Activated naive CD4-positive, alpha-beta T cell treated with anti-CD3 and anti-CD28 coated beads, Interleukin-2, amount 50 U/mL, for 24 hours (primary cell): ENCODE results near the gene NEDD4L.

Experiments
- H3K27ac Mint-ChIP-seq: one replicate; pipeline ENCODE4 v1.8.0; 2021; ENCODE audit warnings: mild to moderate bottlenecking, mixed read lengths
- H3K27me3 Mint-ChIP-seq: one replicate; pipeline ENCODE4 v1.8.0; 2021; ENCODE audit warnings: mixed read lengths
- H3K36me3 Mint-ChIP-seq: one replicate; pipeline ENCODE4 v1.8.0; 2021; ENCODE audit warnings: mixed read lengths
- H3K4me1 Mint-ChIP-seq: one replicate; pipeline ENCODE4 v1.8.0; 2021; ENCODE audit warnings: mixed read lengths
- H3K4me3 Mint-ChIP-seq: one replicate; pipeline ENCODE4 v1.8.0; 2021; ENCODE audit warnings: mild to moderate bottlenecking, mixed read lengths
- H3K9me3 Mint-ChIP-seq: one replicate; pipeline ENCODE4 v1.8.0; 2021; ENCODE audit warnings: mixed read lengths

Gene NEDD4L

DNA sequence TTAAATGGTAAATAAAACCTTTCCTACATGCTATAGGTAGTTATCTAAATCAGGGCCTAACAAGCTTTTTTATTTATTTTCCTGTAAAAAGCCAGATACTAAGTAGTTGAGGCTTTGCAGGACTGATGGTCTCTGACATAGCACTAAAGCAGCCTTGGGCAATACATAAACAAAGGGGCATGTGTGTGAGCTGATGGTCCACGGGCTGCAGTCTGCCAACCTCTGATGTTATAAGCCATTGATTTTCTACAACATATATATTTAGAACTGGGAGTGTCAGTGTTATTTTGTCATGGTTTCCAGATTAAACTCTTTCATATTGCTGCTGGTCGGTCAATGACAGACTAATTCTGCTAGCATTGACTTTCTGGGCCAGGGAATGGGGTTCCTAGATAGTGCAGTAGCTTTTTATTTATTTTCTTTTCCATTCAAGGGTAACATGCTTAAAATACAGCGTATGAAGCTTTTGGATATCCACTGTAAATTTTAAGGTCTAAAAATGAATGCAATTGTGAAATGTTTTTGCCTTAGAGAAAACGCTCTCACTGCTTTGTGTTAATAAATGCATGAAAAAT lies 134.0 kb downstream of the NEDD4L start:
- Mint-ChIP-seq H3K4me3 (no peak overlapping the region), H3K27ac (no peak overlapping the region), H3K36me3 (no peaks in the 10 kb centered on the region), H3K9me3 (no peaks in the 10 kb centered on the region), H3K27me3 (no peaks in the 10 kb centered on the region), H3K4me1 (no peaks in the 10 kb centered on the region)

DNA sequence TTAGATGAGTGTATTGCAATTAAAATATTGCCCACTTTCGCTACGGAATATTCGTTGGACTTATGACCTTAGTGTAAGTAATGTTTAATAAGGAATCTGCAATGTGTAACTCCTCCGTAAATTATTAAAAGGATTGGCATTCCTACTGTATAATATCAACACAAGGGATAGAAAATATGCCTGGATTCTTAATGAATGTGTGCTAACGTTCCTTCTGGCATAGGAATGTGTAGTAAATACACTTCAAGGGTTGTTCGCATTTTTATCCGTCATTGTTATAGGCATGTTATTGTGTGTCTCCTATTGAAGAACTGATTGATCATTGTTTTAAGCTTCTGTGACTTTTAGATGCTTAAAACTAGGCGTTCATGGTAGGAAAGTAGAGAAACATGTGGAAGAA lies 134.5 kb downstream of the NEDD4L start:
- no peak overlapping the region for H3K27ac Mint-ChIP-seq
- H3K4me3 Mint-ChIP-seq: no peak overlapping the region
- no peaks in the 10 kb centered on the region for H3K36me3 Mint-ChIP-seq
- no peaks in the 10 kb centered on the region for H3K27me3 Mint-ChIP-seq
- H3K9me3 Mint-ChIP-seq: no peaks in the 10 kb centered on the region
- no peaks in the 10 kb centered on the region for H3K4me1 Mint-ChIP-seq

DNA sequence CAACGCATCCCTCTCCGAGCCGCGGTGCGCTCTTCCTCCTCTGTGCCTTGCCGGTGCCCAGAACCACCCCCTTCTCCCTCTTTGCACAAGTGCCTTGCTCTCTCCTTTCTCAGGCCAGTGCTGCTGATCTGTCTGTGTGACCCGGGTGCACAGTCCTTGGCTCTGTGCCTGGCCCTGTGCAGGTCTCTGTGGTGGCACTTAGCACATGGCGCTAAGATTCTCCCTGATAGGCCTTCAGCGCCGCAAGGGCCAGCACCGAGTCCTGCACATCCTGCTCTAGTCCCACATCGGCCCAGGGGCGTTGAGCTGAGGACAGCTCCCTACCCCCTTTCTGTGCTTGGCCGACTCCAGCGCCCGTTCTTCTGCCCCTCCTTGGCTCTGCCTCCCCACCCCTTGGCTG lies 136.1 kb downstream of the NEDD4L start:
- Mint-ChIP-seq H3K27ac (no peak overlapping the region), H3K4me1 (no peaks in the 10 kb centered on the region), H3K36me3 (no peaks in the 10 kb centered on the region), H3K9me3 (no peaks in the 10 kb centered on the region), H3K27me3 (no peaks in the 10 kb centered on the region), H3K4me3 (no peak overlapping the region)

DNA sequence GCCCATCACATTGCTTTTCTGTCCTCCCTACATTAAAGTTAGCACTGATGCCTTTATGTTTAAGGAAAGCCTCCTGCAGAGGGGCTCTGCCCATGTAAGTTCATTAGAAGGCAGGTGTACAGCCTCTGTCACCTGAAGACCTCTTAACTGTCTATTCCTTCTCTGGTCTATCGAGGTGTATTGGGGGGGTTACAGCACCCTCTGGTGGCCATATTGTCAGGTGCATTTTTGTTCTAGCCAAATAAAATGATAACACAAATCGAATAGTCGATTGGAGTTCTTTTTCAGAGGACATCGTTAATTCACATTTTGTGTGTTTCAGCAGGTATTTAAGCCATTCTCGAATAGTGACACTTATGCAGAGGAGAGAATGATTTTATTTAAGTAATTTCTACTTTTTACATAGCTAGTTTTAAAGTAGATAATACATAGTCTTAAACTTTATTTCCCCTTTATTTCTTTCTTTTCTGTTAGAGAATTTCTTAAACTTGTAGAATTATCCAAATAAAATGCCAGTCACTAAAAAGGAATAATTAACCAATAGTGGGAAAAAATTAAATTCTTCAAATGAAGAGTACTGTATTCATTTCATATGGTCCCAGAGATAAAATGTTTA lies 136.8 kb downstream of the NEDD4L start:
- H3K36me3 Mint-ChIP-seq: no peaks in the 10 kb centered on the region
- no peaks in the 10 kb centered on the region for H3K4me1 Mint-ChIP-seq
- H3K27me3 Mint-ChIP-seq: no peaks in the 10 kb centered on the region
- no peak overlapping the region for H3K27ac Mint-ChIP-seq
- no peak overlapping the region for H3K4me3 Mint-ChIP-seq
- no peaks in the 10 kb centered on the region for H3K9me3 Mint-ChIP-seq

DNA sequence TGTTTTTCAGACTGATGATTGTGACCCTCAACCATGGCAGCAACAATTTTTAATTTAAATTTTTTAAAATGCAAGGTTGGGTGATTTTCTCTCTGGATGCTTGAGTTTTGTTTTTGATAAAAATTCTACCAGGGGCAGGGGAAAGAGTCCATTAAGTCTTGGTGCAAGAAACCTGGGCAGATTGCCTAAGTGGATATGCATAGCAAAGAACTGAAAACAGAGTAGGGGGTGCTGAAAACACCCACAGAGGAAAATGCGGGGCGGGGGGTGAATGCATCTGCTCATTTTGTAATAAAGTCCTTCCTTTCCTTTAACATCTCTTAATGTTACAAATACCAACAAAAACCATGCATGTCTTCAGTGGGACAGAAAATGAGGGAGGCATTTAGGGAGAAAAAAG lies 138.0 kb downstream of the NEDD4L start:
- Mint-ChIP-seq H3K4me3 (no peak overlapping the region), H3K27me3 (no peaks in the 10 kb centered on the region), H3K4me1 (no peaks in the 10 kb centered on the region), H3K9me3 (no peaks in the 10 kb centered on the region), H3K27ac (no peak overlapping the region), H3K36me3 (no peaks in the 10 kb centered on the region)

DNA sequence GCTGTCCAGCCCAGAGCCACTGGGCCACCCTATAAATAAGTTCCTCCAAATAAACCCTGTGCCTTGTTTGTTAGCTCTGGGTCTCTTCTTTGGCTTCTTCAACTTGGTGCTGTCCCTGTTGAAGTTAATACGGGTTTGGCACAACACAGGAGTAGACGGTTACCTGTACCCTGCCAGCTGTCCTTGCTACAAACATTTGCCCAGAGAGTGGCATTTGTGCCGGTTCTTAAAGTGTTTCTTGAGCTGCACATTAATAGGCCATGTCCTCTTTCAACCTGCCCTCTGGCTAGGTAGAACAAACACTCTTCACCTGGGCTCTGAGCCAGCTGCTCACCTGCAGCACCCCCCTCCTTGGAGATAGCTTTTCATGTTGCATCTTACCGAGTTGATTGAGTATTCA lies 139.2 kb downstream of the NEDD4L start:
- no peak overlapping the region for H3K4me3 Mint-ChIP-seq
- no peak overlapping the region for H3K27ac Mint-ChIP-seq
- no peaks in the 10 kb centered on the region for H3K9me3 Mint-ChIP-seq
- no peaks in the 10 kb centered on the region for H3K36me3 Mint-ChIP-seq
- no peaks in the 10 kb centered on the region for H3K27me3 Mint-ChIP-seq
- no peaks in the 10 kb centered on the region for H3K4me1 Mint-ChIP-seq

DNA sequence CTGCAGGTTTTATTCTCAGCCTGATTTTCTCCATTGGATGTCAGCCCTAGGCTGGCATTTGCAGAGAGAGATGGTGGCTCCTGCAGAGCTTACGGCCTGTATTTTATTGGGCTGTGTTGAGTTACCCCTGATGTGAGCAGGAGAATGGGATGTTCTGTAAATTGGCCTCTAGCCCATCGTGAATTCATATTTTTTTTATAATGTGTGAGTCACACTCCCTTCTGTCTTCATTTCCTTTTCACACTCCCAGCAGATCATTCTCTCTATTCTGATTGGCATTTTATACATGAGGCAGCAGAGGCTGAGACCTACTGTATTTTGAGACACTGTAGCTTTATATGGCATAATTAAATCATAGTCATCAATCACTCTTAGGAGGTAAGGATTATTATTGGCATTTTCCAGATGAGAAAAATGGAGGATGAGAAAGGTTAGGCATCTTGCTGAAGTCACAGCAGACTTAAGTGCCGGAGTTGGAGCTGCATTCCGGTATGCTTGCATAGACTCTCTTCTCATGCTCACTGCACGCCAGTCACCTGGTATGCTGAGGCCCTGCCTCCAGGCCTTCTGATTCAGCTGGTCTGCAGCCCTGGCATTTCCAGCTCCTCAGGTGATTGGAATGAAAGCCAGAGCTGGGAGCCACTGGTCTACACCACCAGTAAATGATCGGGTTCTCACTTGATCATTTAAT lies 142.4 kb downstream of the NEDD4L start:
- Mint-ChIP-seq H3K36me3 (no peaks in the 10 kb centered on the region), H3K9me3 (no peaks in the 10 kb centered on the region), H3K4me1 (no peaks in the 10 kb centered on the region), H3K4me3 (no peak overlapping the region), H3K27ac (no peak overlapping the region), H3K27me3 (no peaks in the 10 kb centered on the region)

DNA sequence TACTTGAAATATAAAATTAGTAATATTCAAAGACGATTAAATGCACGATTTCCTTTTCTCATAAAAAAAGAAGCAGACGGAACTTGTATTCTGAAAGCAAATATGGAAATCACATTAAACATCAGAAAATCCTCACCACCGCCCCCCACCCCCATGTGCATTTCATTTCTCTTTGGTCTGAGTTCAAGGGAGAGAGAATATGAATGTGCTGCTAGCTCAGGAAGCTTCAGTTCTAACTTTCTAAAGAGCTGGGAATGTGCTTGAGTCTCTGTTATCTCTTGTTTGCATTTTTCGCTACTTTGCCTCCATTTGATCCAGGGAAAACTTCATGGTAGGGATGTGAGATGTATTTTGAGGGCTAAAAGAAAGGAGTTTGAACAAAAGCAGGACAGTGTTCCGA lies 143.6 kb downstream of the NEDD4L start:
- no peaks in the 10 kb centered on the region for H3K4me1 Mint-ChIP-seq

DNA sequence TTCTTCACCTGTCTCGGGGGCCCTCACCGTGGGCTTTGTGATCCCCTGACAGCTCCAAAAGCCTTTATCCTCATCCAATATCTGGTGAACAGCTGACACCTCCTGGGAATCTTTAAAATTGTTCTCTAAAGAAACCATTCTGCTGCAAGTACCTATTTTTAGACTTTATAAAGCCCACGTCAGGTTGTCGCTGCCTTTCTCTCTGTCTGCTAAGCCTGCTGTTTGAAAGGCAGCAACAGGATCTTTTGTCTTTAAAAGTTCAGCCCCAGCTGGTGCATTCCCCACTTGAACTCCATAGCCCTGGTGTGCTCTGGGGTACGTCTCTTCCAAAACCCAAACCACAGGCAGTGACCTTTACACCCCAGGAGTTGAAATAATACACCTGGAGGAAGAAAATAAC lies 145.0 kb downstream of the NEDD4L start:
- Mint-ChIP-seq H3K36me3 (no peaks in the 10 kb centered on the region), H3K4me1 (no peaks in the 10 kb centered on the region), H3K4me3 (no peak overlapping the region), H3K27ac (no peak overlapping the region), H3K27me3 (no peaks in the 10 kb centered on the region), H3K9me3 (no peaks in the 10 kb centered on the region)

More for the DNA sequence above, 143.6 kb downstream of the NEDD4L start:
- Mint-ChIP-seq H3K36me3 (no peaks in the 10 kb centered on the region), H3K9me3 (no peaks in the 10 kb centered on the region), H3K27ac (no peak overlapping the region), H3K4me3 (no peak overlapping the region), H3K27me3 (no peaks in the 10 kb centered on the region)

DNA sequence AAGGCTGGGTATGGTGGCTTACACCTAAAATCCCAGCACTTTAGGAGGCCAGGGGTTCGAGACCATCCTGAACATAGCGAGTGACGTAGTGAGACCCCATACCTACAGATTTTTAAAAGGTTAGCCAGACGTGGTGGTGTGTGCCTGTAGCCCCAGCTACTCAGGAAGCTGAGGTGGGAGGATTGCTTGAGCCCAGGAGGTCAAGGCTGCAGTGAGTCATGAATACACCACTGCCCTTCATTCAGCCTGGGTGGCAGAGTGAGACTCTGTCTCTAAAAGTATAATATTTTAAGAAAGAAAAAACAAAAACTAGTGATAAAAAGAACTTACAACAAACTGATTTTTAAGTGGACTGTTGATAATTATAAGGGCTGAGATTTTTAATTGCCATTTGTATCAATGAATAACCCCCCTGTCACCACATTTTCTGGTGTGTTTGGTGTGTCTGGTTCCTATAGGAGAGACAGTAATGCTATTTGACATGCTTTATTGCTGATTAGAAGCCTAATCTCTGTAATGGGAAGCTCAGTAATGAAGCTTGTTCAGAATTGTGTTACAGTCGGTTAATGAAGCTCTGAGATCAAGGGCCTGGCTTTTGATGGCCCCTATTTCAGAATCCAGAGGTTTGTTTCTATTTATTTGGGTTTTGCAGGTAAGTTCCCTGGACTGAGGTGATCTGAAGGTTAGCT lies 147.0 kb downstream of the NEDD4L start:
- H3K4me1 Mint-ChIP-seq: peaks cover 17% of the 10 kb centered on the region
- H3K27me3 Mint-ChIP-seq: no peaks in the 10 kb centered on the region
- no peak overlapping the region for H3K4me3 Mint-ChIP-seq
- no peaks in the 10 kb centered on the region for H3K36me3 Mint-ChIP-seq
- H3K9me3 Mint-ChIP-seq: no peaks in the 10 kb centered on the region
- H3K27ac Mint-ChIP-seq: no peak overlapping the region

DNA sequence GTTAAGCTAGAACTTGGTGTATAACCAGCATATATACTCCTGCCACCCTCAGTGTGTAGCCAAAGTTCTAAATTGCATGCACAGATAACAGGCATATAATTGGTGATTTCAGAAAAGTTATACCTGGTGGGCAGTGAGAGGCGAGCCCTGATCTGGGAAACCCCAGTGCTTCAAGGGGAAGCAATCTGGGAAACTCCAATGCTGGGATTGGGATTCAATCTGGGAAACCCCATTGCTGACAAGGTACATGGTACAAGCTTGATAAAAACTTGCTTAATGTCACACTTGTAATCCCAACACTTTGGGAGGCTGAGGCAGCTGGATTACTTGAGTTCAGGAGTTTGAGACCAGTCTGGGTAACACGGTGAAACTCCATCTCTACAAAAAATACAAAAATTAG lies 147.6 kb downstream of the NEDD4L start:
- H3K27ac Mint-ChIP-seq: no peak overlapping the region
- H3K9me3 Mint-ChIP-seq: no peaks in the 10 kb centered on the region
- H3K4me1 Mint-ChIP-seq: peaks cover 23% of the 10 kb centered on the region
- H3K27me3 Mint-ChIP-seq: no peaks in the 10 kb centered on the region
- no peak overlapping the region for H3K4me3 Mint-ChIP-seq
- no peaks in the 10 kb centered on the region for H3K36me3 Mint-ChIP-seq

DNA sequence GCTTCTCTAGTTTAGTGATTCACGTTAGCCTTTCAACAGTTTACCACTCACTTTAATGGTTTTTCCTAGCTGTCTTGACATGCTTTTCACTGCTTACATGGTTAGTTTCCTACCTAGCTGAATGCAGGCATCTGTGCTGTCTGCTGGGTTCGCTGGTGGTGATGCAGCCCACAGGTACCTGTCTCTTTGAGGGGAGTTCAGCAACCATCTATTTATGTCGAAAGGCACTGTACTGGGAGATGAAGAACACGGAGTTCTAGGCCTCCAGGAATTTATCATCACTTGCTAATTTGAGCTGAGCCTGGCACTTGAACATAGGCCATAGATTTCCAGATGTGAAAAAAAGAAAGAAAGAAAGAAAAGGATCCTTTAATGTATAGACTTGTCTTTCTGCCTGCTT lies 148.5 kb downstream of the NEDD4L start:
- no peaks in the 10 kb centered on the region for H3K27me3 Mint-ChIP-seq
- no peaks in the 10 kb centered on the region for H3K36me3 Mint-ChIP-seq
- H3K4me3 Mint-ChIP-seq: no peak overlapping the region
- H3K4me1 Mint-ChIP-seq: peaks cover 27% of the 10 kb centered on the region
- no peaks in the 10 kb centered on the region for H3K9me3 Mint-ChIP-seq
- H3K27ac Mint-ChIP-seq: no peak overlapping the region

DNA sequence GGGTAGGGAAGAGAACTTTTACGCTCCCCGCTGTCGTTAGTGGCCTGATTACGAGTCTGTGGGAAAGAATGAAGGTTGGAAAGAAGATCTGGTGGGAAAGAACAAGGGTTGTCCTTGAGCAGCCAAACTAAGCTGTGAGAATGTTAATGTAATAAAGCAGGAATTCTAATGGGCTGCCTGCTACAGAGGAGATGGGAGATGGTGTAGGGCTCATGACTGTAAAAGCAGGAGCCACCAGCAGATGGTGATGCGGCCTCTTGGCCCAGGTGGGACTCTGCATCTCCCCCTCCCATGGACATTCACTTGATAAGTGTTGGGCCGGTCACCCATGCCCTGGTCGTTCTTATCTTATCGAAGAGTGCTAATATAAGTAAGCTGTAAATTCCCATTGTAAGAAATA lies 150.0 kb downstream of the NEDD4L start:
- Mint-ChIP-seq H3K36me3 (no peaks in the 10 kb centered on the region), H3K4me1 (peaks cover 27% of the 10 kb centered on the region), H3K27ac (no peak overlapping the region), H3K27me3 (no peaks in the 10 kb centered on the region), H3K9me3 (no peaks in the 10 kb centered on the region), H3K4me3 (no peak overlapping the region)

DNA sequence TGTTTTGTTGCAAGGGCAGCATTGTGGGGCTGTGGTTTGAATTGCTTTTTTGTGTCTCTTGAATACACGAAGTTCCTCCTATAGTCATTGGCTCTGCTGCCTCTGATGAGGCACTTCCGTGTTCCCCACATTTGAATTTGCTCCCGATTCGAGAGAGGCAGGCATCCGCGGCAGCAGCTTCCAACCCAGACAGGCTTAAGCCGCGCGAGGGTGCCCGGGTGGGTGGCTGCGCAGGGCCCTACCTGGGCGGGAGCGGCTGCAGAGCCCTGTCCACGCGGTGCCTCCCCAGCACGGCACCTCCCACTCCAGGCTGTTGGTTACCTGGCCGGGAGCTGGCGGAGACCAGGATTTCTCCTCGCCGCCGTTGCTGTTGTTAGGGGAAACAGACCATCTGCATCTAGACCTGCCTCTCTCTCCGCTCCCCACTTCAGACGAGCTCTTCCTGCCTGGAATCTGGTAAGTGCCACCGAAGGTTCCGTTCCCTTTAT lies 151.3 kb downstream of the NEDD4L start:
- Mint-ChIP-seq H3K27me3 (no peaks in the 10 kb centered on the region), H3K4me1 (peaks cover 27% of the 10 kb centered on the region), H3K27ac (no peak overlapping the region), H3K9me3 (no peaks in the 10 kb centered on the region), H3K4me3 (peak overlapping the region; percentile 92), H3K36me3 (no peaks in the 10 kb centered on the region)

DNA sequence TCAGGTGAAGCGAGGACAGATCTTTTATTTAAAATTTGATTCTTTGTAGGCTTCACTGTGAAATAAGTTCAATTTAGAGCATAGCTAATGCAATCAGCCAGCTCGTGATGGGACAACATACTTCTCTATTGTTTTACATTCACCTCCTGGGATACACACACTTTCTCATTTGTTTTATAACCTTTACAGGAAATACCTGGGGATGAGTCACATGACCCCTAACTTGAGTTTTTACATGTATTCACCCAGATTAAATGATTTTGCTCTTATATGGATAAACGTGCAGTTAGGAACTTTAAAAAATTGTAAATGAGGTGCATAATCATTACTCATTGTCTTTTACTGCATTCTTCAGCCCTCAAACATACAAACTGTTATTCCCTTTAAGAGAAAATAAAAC lies 152.1 kb downstream of the NEDD4L start:
- peak overlapping the region; percentile 92 for H3K4me3 Mint-ChIP-seq
- no peak overlapping the region for H3K27ac Mint-ChIP-seq
- H3K36me3 Mint-ChIP-seq: no peaks in the 10 kb centered on the region
- no peaks in the 10 kb centered on the region for H3K27me3 Mint-ChIP-seq
- H3K4me1 Mint-ChIP-seq: peaks cover 27% of the 10 kb centered on the region
- H3K9me3 Mint-ChIP-seq: no peaks in the 10 kb centered on the region
